GM12865 (cell line): ENCODE data around the gene PDE3A.

Experiments used
- DNase-seq: peaks from one replicate; pipeline ENCODE4 v3.0.0; 2010; ENCODE audit warnings: low read depth
- H3K4me3 ChIP-seq: 2 replicates; pipeline ENCODE4 v1.5.1; 2011; ENCODE audit warnings: mild to moderate bottlenecking, low read depth, low read length, control low read depth
- TF ChIP-seq, protein P1 (sequence below): IDR thresholded peaks from 2 replicates; pipeline ENCODE4 v1.5.1; 2011; ENCODE audit warnings: low read length, control low read depth, low read depth, inconsistent platforms; ENCODE audit not compliant: insufficient read depth; ENCODE audit errors: missing control alignments

Gene PDE3A

DNA sequence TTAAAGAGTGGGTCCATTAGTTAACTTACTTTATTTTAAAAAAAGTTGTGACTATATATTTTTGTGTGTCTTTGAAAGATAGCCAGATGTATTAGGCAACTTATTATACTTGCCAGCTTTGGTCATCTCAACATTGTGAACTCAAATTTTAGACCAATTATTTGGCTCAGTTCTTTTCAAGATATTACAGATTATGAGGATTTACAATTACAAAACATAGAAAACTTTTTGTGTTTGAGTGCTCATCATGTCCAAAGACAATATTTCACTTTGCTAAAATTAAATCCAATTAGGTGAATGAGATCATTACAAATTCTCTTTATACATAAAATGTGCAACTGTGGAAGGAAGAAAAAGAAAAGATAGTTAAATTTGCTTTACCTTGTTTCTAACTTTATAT lies 18.3 kb upstream of the PDE3A start:
- TF ChIP-seq, protein P1, sequence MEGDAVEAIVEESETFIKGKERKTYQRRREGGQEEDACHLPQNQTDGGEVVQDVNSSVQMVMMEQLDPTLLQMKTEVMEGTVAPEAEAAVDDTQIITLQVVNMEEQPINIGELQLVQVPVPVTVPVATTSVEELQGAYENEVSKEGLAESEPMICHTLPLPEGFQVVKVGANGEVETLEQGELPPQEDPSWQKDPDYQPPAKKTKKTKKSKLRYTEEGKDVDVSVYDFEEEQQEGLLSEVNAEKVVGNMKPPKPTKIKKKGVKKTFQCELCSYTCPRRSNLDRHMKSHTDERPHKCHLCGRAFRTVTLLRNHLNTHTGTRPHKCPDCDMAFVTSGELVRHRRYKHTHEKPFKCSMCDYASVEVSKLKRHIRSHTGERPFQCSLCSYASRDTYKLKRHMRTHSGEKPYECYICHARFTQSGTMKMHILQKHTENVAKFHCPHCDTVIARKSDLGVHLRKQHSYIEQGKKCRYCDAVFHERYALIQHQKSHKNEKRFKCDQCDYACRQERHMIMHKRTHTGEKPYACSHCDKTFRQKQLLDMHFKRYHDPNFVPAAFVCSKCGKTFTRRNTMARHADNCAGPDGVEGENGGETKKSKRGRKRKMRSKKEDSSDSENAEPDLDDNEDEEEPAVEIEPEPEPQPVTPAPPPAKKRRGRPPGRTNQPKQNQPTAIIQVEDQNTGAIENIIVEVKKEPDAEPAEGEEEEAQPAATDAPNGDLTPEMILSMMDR, result no peak
- no peak for DNase-seq
- H3K4me3 ChIP-seq, result no peak overlapping the region

DNA sequence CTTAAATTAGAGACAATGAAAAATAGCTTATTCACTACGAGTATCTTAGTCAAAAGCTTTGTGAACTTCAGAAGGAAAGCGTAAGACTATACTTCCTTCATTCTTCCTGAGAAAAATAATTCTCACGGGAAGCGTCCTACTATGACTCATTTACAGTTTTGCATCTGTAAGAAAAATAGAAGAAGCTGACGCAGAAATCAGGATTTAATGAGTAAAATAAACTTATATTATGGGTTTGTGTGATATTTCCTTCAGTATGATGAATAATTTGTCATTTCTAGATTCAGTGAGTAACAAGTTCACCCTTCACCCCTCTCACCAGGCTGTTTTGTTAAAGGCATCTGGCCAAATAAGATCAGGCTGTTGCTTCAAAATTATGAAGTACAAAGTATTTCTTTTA lies 17.8 kb upstream of the PDE3A start:
- no peak overlapping the region for H3K4me3 ChIP-seq
- TF ChIP-seq, protein P1, result no peak
- no peak for DNase-seq

DNA sequence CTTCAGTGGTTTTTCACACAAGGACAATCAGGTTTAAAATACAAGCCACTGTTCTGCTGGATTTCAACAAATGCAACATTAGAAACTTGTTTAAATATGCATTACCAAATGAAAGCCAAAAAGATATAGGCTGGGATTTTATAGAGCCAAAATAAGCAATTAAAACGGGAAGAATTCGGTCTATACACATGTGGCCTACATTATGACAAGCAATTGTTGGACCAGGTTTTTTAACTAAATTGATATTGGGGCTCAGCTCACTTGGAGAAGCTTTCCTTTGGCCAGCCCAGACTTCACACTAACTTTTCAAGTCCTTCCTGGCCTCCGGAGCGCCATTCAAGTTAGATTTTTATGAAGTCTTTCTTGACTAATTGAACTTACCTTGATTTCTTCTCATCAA lies 16.9 kb upstream of the PDE3A start:
- TF ChIP-seq, protein P1, result no peak
- H3K4me3 ChIP-seq, result no peak overlapping the region
- DNase-seq, result no peak

DNA sequence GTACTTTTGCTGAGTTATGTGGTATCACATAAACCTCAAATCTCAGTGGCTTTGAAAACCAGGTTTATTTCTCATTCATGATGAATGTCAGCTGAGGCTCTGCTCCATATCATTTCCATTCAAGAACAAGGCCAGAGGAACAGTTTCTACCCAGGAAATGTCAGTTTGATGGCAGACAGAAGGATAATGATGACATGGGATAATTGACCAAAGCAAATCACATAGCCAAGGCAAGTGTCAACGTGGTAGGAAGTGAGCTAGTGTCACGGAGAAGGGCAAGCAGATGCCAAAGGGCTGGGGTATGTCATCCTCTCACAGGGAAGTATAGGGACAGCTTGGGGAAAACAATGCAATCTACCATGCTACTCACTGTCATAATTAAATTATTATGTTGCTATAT lies 12.3 kb upstream of the PDE3A start:
- no peak overlapping the region for H3K4me3 ChIP-seq
- DNase-seq, result no peak
- TF ChIP-seq, protein P1, result no peak

DNA sequence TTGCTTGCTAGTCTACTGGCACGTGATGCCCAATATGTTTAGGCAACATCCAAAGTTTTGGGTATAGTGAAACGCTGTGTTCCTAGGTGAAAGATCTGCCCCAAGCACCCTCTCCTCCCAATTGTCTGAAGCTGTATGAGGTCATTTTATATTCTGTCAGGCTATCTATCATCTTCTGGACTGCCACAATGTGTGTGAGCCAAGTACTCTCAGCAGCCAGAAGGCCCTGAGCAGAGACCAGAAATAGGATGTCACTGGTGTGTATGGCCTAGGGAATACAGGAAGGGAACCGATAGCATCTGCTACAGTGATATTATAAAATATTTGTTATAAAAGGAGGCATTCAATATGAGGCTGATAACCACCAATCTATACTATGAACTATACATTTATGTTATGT lies 7.9 kb upstream of the PDE3A start:
- TF ChIP-seq, protein P1, result no peak
- DNase-seq, result no peak
- no peak overlapping the region for H3K4me3 ChIP-seq

DNA sequence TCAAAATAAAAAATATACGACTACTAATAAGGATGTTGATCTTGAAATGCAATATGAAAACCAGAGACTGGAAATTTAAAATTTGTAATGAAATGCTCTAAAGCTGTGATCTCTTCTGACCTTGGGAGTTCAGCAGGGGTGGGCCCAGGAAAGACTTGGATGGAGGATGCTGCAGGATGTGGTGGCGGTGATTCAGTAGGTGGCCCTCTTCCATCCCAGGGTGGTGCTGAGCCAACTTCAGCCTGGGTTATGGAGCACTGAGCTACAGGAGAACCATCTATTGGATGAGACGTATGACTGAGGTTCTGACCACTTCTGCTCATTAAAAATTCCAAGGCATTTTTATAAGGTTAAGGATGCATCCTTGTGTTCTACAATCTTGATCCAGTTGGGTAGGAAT lies 6.9 kb upstream of the PDE3A start:
- no peak for DNase-seq

DNA sequence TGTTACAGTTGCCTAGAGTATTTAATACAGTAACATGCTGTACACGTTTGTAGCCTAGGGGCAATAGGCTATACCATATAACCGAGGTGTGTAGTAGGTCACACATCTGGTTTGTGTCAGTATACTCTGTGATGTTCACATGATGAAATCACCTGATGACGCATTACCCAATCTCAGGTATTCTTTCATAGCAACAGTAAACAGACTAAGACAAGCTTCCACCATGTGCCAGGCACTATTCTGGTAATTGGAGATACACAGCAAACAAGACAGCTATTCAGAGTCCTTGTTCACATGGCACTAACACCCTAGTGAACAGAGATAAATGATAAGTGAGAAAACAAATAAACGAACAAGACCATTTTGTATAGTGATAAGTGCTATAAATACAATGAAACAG lies 3.8 kb upstream of the PDE3A start:
- TF ChIP-seq, protein P1, result no peak
- no peak for DNase-seq
- no peak overlapping the region for H3K4me3 ChIP-seq

More for the DNA sequence above, 6.9 kb upstream of the PDE3A start:
- TF ChIP-seq, protein P1, result no peak
- no peak overlapping the region for H3K4me3 ChIP-seq
